Panc1 (cell line): ENCODE measurements around the gene STPG1. TPM values are rescaled to one million over a fixed set of nuclear protein-coding genes. Genes with fewer than 3 reads are reported as not detected.

Source experiments
- ATAC-seq: fragments of 200-7000 bp; cut with Tn5 transposase; 2 replicates; pipeline ENCODE4 v1.9.1; 2020; ENCODE audit warnings: mild to moderate bottlenecking, moderate library complexity
- BruUV-seq: library from RNA; stranded (reverse); fragments of 400-500 nt; replicated peaks from 2 replicates; lab custom pipeline; 2021; lab: Mats Ljungman, UMichigan
- CTCF ChIA-PET: fragments of 300-600 bp; sonication (Branson Sonifier 250); formaldehyde crosslinking; loops from one replicate; lab custom pipeline; 2022; ENCODE audit warnings: antibody characterized with exemption; lab: Charles Lee
- POLR2A ChIA-PET: fragments of 300-600 bp; sonication (Branson Sonifier 250); formaldehyde crosslinking; loops from one replicate; lab custom pipeline; 2022; ENCODE audit warnings: antibody characterized with exemption; lab: Charles Lee
- DNase-seq: peaks from one replicate; pipeline ENCODE4 v3.0.0-alpha.2; 2010; ENCODE audit warnings: low read depth, low spot score
- H3K27ac ChIP-seq: 2 replicates; pipeline ENCODE4 v1.5.1; 2011; ENCODE audit warnings: mild to moderate bottlenecking, low read length, inconsistent platforms
- H3K27me3 ChIP-seq: fragments of 200-500 bp; sonication (Bioruptor generic); 2 replicates; pipeline ENCODE4 v1.6.0; 2014; ENCODE audit warnings: low read length, inconsistent platforms; ENCODE audit not compliant: control insufficient read depth, insufficient read depth
- H3K36me3 ChIP-seq: fragments of 200-500 bp; sonication (Bioruptor generic); 2 replicates; pipeline ENCODE4 v1.5.1; 2014; ENCODE audit warnings: inconsistent platforms, mild to moderate bottlenecking, low read length, moderate library complexity; ENCODE audit not compliant: control insufficient read depth, insufficient read depth
- H3K4me1 ChIP-seq: 2 replicates; pipeline ENCODE4 v1.5.1; 2011; ENCODE audit warnings: inconsistent platforms, mild to moderate bottlenecking, low read length, moderate library complexity; ENCODE audit not compliant: control insufficient read depth, insufficient read depth
- H3K4me3 ChIP-seq, 2 experiments: 2 replicates each; pipeline ENCODE4 v1.5.1; 2011 to 2012; ENCODE audit warnings: low read depth in 2 of 2, low read length in 2 of 2, mild to moderate bottlenecking in 2 of 2, inconsistent platforms in 1 of 2, moderate library complexity in 1 of 2
- H3K9me3 ChIP-seq: fragments of 200-500 bp; sonication (Bioruptor generic); 2 replicates; pipeline ENCODE4 v1.5.1; 2014; ENCODE audit warnings: low read depth, mild to moderate bottlenecking, inconsistent platforms, low read length, moderate library complexity; ENCODE audit not compliant: control insufficient read depth, insufficient read depth
- POLR2AphosphoS5 ChIP-seq: IDR thresholded peaks from 2 replicates; pipeline ENCODE4 v1.6.1; 2012; ENCODE audit warnings: mild to moderate bottlenecking, low read depth, low read length, moderate library complexity
- REST ChIP-seq, 2 experiments: IDR thresholded peaks; 2 replicates each; pipeline ENCODE4 v1.6.1; 2011 to 2012; ENCODE audit warnings: low read depth in 2 of 2, control low read depth in 1 of 2, low read length in 1 of 2, mild to moderate bottlenecking in 1 of 2, moderate library complexity in 1 of 2; ENCODE audit not compliant: insufficient read depth in 1 of 2
- SIN3A ChIP-seq: IDR thresholded peaks from 2 replicates; pipeline ENCODE4 v1.6.1; 2012; ENCODE audit warnings: low read depth, mild to moderate bottlenecking, low read length, moderate library complexity, borderline replicate concordance; ENCODE audit not compliant: insufficient read depth
- TCF7L2 ChIP-seq: IDR thresholded peaks from 2 replicates; pipeline ENCODE4 v1.6.1; 2011; ENCODE audit warnings: mild to moderate bottlenecking, low read depth, low read length, inconsistent platforms
- in situ Hi-C: cut with HindIII; loops from 2 replicates; pipeline ENCODE4 v1.10.0; 2016; ENCODE audit warnings: low sequenced_read_pairs, low pct_unique_long_range_greater_than_20kb
- intact Hi-C: fragments of 100-400 bp; cut with micrococcal nuclease; formaldehyde crosslinking; loops from one replicate; pipeline ENCODE4 v1.10.0; 2022; ENCODE audit not compliant: unreplicated experiment
- total RNA-seq: library from RNA; stranded (reverse); gene quantifications from one replicate; pipeline ENCODE4 v1.2.1, GENCODE V29; 2021; ENCODE audit not compliant: unreplicated experiment
- TF ChIP-seq, protein P1 (sequence below): fragments of 450-650 bp; IDR thresholded peaks from 2 replicates; pipeline ENCODE4 v1.5.1; 2017; ENCODE audit warnings: mild to moderate bottlenecking

Gene STPG1
- total RNA-seq, 1 experiment from 2014 or later: 9.9 TPM

DNA sequence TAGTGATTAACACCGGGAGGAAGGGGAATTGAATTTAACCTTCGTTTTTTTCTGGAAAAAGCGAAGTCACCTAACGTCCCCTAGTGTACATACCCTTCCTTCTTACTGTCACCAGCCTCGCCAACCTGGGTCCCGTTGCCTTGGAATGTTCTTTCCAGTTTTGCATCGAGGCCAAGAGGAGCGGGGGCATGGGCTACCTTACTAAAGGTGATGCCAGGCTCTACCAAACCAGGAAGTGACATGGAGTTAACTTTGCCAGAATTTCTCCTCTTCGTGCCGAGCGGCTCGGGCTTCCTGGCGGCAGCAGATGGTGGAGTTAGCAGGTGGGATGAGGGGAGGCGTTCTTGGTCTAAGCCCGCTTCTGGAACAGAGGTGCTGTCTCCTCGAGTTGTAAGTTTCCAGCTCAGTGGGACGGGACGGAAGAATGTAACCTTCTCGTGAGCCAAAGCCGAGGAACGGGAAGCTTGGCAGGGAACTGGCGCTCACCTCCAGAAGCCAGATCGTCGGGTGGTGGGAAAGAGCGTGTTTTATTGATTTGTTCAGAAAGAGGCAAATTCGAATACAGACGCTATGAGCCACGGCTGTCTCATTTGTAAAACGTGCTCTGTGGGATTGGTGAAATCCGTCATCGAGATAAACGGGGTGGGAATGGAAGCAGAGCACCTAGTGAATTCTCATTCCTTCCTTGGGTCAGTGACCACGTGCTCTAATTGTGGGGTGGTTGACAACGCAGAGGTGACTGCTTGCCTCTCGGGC, 2.5 kb upstream of the STPG1 start:
- DNase-seq (no peak), ATAC-seq (no peak)
- Histone ChIP-seq H3K9me3 (no peaks in the 10 kb centered on the region), H3K36me3 (no peaks in the 10 kb centered on the region; the same call in 1 of the 2 replicates), H3K4me3 (peak overlapping the region; percentile 78 to 80), H3K27me3 (no peaks in the 10 kb centered on the region), H3K27ac (peak overlapping the region; percentile 62), H3K4me1 (peaks cover 27% of the 10 kb centered on the region; the same call in 1 of the 2 replicates)
- intact Hi-C loops: loop anchor here (10.0 kb wide), 1 partner anchor 219 kb away; no protein-coding TSS in a partner anchor
- in situ Hi-C loops: no loop called here
- POLR2A ChIA-PET: interaction anchor here (0.6 kb wide), 1 partner anchor 38 kb away, joined by 3 read pairs; no protein-coding TSS in a partner anchor
- no TSS peak for BruUV-seq
- TF ChIP-seq TCF7L2 (no peak), REST (IDR thresholded peaks at IDR 0.05; ENCODE audit: insufficient read depth in 1 of 2, low read depth in 2 of 2, low read length in 1 of 2) (no peak), POLR2AphosphoS5 (no peak), SIN3A (no peak)
- TF ChIP-seq, protein P1, sequence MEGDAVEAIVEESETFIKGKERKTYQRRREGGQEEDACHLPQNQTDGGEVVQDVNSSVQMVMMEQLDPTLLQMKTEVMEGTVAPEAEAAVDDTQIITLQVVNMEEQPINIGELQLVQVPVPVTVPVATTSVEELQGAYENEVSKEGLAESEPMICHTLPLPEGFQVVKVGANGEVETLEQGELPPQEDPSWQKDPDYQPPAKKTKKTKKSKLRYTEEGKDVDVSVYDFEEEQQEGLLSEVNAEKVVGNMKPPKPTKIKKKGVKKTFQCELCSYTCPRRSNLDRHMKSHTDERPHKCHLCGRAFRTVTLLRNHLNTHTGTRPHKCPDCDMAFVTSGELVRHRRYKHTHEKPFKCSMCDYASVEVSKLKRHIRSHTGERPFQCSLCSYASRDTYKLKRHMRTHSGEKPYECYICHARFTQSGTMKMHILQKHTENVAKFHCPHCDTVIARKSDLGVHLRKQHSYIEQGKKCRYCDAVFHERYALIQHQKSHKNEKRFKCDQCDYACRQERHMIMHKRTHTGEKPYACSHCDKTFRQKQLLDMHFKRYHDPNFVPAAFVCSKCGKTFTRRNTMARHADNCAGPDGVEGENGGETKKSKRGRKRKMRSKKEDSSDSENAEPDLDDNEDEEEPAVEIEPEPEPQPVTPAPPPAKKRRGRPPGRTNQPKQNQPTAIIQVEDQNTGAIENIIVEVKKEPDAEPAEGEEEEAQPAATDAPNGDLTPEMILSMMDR: no peak
- CTCF ChIA-PET: interaction anchor here (0.5 to 1.5 kb wide), 7 partner anchors 9 to 266 kb away, joined by 4 to 7 read pairs (median 5); partner anchors contain the start of gene RCAN3

DNA sequence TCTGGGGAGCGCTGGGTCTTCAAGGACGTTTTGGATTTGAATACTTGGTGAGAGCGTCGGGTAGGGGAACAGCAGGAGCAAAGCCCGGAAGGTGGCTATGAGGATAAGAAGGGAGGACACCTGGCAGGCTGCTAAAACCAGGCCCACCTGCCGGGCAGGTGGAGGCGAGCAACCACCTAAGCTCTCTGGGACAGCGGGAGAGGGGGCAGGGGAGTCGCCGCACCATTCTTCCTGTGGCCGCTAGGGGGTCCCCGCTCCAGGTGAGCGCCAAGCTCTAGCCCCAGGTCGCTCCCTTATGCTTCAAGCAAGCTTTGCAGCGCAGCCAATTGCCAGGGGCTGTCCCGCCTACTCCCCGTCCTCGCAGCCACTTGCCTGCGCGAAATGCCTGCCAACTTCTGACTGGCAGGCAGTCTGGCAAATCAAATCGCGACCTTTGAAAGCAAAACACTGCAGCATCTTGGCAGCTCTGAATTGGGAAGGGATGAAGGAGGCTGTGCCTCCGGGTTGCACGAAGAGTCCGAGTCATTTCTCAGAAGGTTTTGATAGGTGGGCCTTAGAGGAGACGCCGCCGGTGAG, 1.8 kb upstream of the STPG1 start, which contains the start of gene NIPAL3:
NIPAL3 (plus strand) TSS at position 469 of the 576 bp plus-strand sequence. CDS start 3,746 bp downstream, outside the sequence.
- Histone ChIP-seq H3K27ac (peak within 1 kb of the TSS; percentile 80), H3K4me1 (peaks cover 27% of the 10 kb centered on the region; the same call in 1 of the 2 replicates), H3K4me3 (peak within 1 kb of the TSS; percentile 78 to 80), H3K27me3 (no peaks in the 10 kb centered on the region), H3K9me3 (no peaks in the 10 kb centered on the region), H3K36me3 (no peaks in the 10 kb centered on the region; the same call in 1 of the 2 replicates)
- TF ChIP-seq SIN3A (peak; percentile 81), POLR2AphosphoS5 (peak; percentile 53; the same call in 1 of the 2 replicates), REST (IDR thresholded peaks at IDR 0.05; ENCODE audit: insufficient read depth in 1 of 2, low read depth in 2 of 2, low read length in 1 of 2) (no peak), TCF7L2 (0 out of 2 replicates have a peak, but pooled peaks have one; percentile 33)
- TF ChIP-seq, protein P1: peak; percentile 97
- ATAC-seq (peak; percentile 94), DNase-seq (peak; percentile 98)
- ChIA-PET CTCF (interaction anchor here (0.6 to 1.5 kb wide), 10 partner anchors 10 to 265 kb away, joined by 3 to 7 read pairs (median 4); partner anchors contain the start of gene RCAN3), POLR2A (no interaction called here)
- in situ Hi-C loops (no loop called here), intact Hi-C loops (loop anchor here (10.0 kb wide), 1 partner anchor 219 kb away; no protein-coding TSS in a partner anchor)
- BruUV-seq: no TSS peak
